ENCODE results near the gene CPA5. TPM values are rescaled to one million over a fixed set of nuclear protein-coding genes. Genes with fewer than 3 reads are reported as not detected.

CPA5 gene
- polyA plus RNA-seq, 1 of the 3 experiments (the other 2 are of a cell fraction) = 1.3 TPM

DNA sequence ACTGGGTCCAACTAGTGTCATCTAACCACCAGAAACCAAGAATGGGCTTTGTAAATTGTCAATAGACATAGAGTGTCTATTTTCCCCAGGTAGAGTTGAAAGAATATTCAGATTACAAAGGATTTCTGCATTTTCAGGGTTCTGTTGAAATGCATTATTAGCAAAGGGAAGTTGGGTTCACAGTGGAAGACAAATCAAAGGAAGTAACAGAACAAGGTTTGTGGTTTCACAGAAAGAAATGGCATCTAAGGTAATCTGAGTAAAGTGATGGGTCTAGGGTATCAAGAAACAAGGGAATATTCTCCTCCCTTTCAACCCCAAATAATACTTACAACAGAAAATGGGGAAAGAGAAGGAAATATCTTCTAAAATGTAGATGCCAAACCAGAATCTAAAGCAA, 70.4 kb downstream of the CPA5 start:
- Histone ChIP-seq H3K9ac (no peak overlapping the region), H3F3A (replicated peaks; ENCODE audit: insufficient read depth) (no peaks in the 10 kb centered on the region), H4K20me1 (ENCODE audit: insufficient read depth) (no peaks in the 10 kb centered on the region), H3K4me3 (ENCODE audit: low read depth in 2 of 2, low read length in 1 of 2) (no peak overlapping the region), H3K4me2 (no peak overlapping the region), H3K27me3 (ENCODE audit: insufficient read depth) (no peaks in the 10 kb centered on the region), H3K79me2 (ENCODE audit: insufficient read depth) (no peaks in the 10 kb centered on the region), H3K4me1 (ENCODE audit: control insufficient read depth in 1 of 2, insufficient read depth in 2 of 2, low read depth in 1 of 2, low read length in 1 of 2) (peaks cover 0 to 3% of the 10 kb centered on the region in 2 experiments; a peak in 3 of 4 replicates), H3K9me3 (no peaks in the 10 kb centered on the region), H3K9me2 (no peaks in the 10 kb centered on the region), H2AFZ (ENCODE audit: low read depth) (no peak overlapping the region), H3K36me3 (replicated peaks in 1 of 2; ENCODE audit: control insufficient read depth in 1 of 2, insufficient read depth in 2 of 2, low read length in 1 of 2) (peaks cover 0 to 5% of the 10 kb centered on the region in 2 experiments), H3K27ac (ENCODE audit: low read depth in 2 of 2, low read length in 1 of 2) (no peak overlapping the region)
- ChIA-PET POLR2A (no interaction called here), CTCF (interaction anchor here (1.6 kb wide), 1 partner anchor 12 kb away, joined by 6 read pairs; no protein-coding TSS in a partner anchor)
- no peak for DNase-seq
- TF ChIP-seq CHD2 (IDR thresholded peaks at IDR 0.05; ENCODE audit: low read length, partially characterized antibody) (no peak), NFIC (IDR thresholded peaks at IDR 0.05; ENCODE audit: borderline replicate concordance) (no peak), POLR2AphosphoS5 (IDR thresholded peaks at IDR 0.05; ENCODE audit: low read depth, low read length) (no peak)

- Histone ChIP-seq H3F3A (replicated peaks; ENCODE audit: insufficient read depth) (no peaks in the 10 kb centered on the region), H3K4me1 (ENCODE audit: control insufficient read depth in 1 of 2, insufficient read depth in 2 of 2, low read depth in 1 of 2, low read length in 1 of 2) (peaks cover 4 to 10% of the 10 kb centered on the region in 2 experiments), H3K4me3 (ENCODE audit: low read depth in 2 of 2, low read length in 1 of 2) (no peak overlapping the region), H3K27me3 (ENCODE audit: insufficient read depth) (no peaks in the 10 kb centered on the region), H3K79me2 (ENCODE audit: insufficient read depth) (no peaks in the 10 kb centered on the region), H3K9me3 (no peaks in the 10 kb centered on the region), H2AFZ (ENCODE audit: low read depth) (no peak overlapping the region), H3K9me2 (no peaks in the 10 kb centered on the region), H3K27ac (ENCODE audit: low read depth in 2 of 2, low read length in 1 of 2) (peak overlapping the region in 1 of 2 experiments; percentile 1; a peak in 1 of 4 replicates), H3K9ac (no peak overlapping the region), H4K20me1 (ENCODE audit: insufficient read depth) (no peaks in the 10 kb centered on the region), H3K4me2 (no peak overlapping the region), H3K36me3 (replicated peaks in 1 of 2; ENCODE audit: control insufficient read depth in 1 of 2, insufficient read depth in 2 of 2, low read length in 1 of 2) (no peaks in the 10 kb centered on the region)
- DNase-seq = no peak
- WGBS (ENCODE audit: low lambda C conversion rate) = 96% methylated on average over 5 of the region's 5 CpGs
- ChIA-PET CTCF (no interaction called here), POLR2A (no interaction called here)
- no peak for TF ChIP-seq RFX5 (IDR thresholded peaks at IDR 0.05; ENCODE audit: low read length)
- no peak for TF ChIP-seq IRF3 (IDR thresholded peaks at IDR 0.05; ENCODE audit: low read depth, low read length)
- TF ChIP-seq TEAD4 (IDR thresholded peaks at IDR 0.05; ENCODE audit: borderline replicate concordance, insufficient read depth) = no peak
- TF ChIP-seq, protein P1, sequence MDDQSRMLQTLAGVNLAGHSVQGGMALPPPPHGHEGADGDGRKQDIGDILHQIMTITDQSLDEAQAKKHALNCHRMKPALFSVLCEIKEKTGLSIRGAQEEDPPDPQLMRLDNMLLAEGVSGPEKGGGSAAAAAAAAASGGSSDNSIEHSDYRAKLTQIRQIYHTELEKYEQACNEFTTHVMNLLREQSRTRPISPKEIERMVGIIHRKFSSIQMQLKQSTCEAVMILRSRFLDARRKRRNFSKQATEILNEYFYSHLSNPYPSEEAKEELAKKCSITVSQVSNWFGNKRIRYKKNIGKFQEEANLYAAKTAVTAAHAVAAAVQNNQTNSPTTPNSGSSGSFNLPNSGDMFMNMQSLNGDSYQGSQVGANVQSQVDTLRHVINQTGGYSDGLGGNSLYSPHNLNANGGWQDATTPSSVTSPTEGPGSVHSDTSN (IDR thresholded peaks at IDR 0.05) = no peak
- TF ChIP-seq YY1 (IDR thresholded peaks at IDR 0.05; ENCODE audit: low read depth) = no peak
- TF ChIP-seq EP300 (IDR thresholded peaks at IDR 0.05; ENCODE audit: borderline replicate concordance in 1 of 2, low read depth in 1 of 2, low read length in 1 of 2) = no peak
- no peak for TF ChIP-seq RXRA (IDR thresholded peaks at IDR 0.05; ENCODE audit: borderline replicate concordance, low read depth)
- TF ChIP-seq POLR2AphosphoS5 (IDR thresholded peaks at IDR 0.05; ENCODE audit: low read depth, low read length) = no peak
- TF ChIP-seq TAF1 (IDR thresholded peaks at IDR 0.05; ENCODE audit: borderline replicate concordance, low read depth, low read length) = no peak
- no peak for TF ChIP-seq NRF1 (IDR thresholded peaks at IDR 0.05; ENCODE audit: low read depth, low read length)
- no peak for TF ChIP-seq GATA2 (CRISPR knock-in tag; IDR thresholded peaks at IDR 0.05)
- no peak for TF ChIP-seq NFIC (IDR thresholded peaks at IDR 0.05; ENCODE audit: borderline replicate concordance)
- no peak for TF ChIP-seq JUND (IDR thresholded peaks at IDR 0.05)
- no peak for TF ChIP-seq CTCF (IDR thresholded peaks at IDR 0.05)
- no peak for TF ChIP-seq SMC3 (IDR thresholded peaks at IDR 0.05; ENCODE audit: low read depth, low read length)
- no peak for TF ChIP-seq RCOR1 (IDR thresholded peaks at IDR 0.05; ENCODE audit: low read length)
These were observed 72.6 kb downstream of the CPA5 start for GRCh38 chr7:130417213-130417612.

Data from SK-N-SH (cell line).